ENCODE measurements around the gene C14orf39. TPM values are rescaled to one million over a fixed set of nuclear protein-coding genes. Genes with fewer than 3 reads are reported as not detected.

The C14orf39 gene
- total RNA-seq, result 1 to 10 TPM in 2 of 4 donors, under 1 TPM in 2; 0.33 to 3.7 (median 1.9) TPM

DNA sequence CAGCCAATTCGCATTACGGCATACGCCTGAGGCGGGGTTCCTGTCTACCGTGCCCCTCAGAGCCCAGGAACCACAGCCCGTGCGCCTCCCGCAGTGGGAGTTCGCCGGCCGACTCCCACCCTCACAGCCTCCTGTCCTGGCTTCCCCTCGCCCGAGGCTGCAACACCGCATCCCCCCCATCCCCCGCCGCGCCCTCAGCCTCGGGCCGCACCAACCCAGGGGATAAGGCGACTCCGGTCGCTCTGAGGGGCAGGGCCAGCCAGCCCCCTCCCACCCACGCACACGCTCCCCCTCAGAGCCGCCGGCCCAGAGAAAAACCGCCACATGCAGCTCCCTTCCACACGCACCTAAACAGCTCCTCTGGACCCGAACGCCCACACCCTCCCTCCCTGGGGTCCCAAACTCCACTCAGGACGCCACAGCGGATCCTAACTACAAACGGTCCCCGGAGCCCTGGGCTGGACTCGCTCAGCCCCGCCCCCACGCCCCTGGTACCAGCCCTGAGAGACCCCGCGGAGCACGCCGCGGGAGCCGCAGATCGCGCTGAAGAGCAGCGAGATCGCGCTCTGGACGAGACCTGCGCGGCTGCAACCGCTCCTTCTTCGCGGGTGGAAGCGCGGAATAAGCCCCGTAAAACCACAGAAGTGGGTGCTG lies at the start of gene C14orf39:
TSS of gene C14orf39 (minus strand) at position 466 of the 654 bp plus-strand sequence. CDS start 985 bp downstream, outside the sequence.
- TF ChIP-seq, protein P1, sequence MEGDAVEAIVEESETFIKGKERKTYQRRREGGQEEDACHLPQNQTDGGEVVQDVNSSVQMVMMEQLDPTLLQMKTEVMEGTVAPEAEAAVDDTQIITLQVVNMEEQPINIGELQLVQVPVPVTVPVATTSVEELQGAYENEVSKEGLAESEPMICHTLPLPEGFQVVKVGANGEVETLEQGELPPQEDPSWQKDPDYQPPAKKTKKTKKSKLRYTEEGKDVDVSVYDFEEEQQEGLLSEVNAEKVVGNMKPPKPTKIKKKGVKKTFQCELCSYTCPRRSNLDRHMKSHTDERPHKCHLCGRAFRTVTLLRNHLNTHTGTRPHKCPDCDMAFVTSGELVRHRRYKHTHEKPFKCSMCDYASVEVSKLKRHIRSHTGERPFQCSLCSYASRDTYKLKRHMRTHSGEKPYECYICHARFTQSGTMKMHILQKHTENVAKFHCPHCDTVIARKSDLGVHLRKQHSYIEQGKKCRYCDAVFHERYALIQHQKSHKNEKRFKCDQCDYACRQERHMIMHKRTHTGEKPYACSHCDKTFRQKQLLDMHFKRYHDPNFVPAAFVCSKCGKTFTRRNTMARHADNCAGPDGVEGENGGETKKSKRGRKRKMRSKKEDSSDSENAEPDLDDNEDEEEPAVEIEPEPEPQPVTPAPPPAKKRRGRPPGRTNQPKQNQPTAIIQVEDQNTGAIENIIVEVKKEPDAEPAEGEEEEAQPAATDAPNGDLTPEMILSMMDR (IDR thresholded peaks at IDR 0.05; ENCODE audit: low read depth), result no peak

- TF ChIP-seq, protein P1 (IDR thresholded peaks at IDR 0.05; ENCODE audit: low read depth), result no peak
These were observed 46.6 kb upstream of the C14orf39 start for GRCh38 chr14:60532442-60532841.

GRCh38 chr14:60515511-60516289 lies 29.8 kb upstream of the C14orf39 start:
- TF ChIP-seq, protein P1 (IDR thresholded peaks at IDR 0.05; ENCODE audit: low read depth), result no peak

GRCh38 chr14:60514741-60515491 lies 29.1 kb upstream of the C14orf39 start:
- TF ChIP-seq, protein P1 (IDR thresholded peaks at IDR 0.05; ENCODE audit: low read depth), result no peak

DNA sequence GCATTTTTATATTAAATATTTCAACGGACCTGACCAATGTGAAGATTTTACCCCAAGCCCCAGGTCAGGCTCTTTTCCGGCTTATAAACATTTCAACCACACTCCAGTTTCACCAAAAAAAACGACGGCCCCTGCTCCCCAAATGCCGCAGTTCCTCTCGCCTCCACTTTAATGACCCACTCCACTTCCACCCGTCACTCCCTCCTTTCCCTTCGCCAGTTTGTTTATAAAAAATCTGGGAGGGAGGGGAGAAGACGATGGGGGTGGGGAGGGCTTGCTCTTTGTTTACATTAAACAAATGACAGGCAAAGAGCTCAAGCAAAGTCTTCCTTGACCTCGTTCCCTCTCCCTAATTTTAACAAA lies 28.5 kb upstream of the C14orf39 start:
- TF ChIP-seq, protein P1 (IDR thresholded peaks at IDR 0.05; ENCODE audit: low read depth), result no peak

DNA sequence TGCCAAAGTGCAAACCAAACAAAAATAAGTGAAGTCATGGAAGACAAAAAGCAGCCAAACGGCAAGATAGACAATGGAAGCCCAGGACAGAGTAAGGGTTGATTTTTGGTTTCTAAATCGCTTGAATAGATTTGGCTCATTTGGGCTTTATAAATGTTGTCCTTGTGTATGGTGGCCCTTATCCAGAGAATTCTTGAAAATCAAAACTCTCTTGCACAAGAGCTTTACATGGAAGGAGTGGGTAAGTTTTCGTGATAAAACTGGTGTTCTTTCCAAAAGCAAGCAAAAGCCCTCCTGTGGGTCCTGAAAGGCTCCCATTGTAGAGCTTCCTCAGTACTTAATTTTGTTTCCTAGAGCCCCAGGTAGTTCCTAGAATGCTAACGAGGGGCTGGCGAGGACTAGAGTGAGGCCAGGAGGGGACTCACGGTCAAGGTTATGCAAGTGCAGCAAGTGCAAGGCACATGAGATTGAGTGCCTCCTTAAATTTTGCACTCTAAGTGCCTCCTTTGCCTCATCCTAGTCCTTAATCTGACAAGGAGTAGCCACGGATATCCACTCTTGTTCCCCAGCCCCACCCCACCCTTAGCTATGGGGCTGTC lies 27.2 kb upstream of the C14orf39 start:
- TF ChIP-seq, protein P1 (IDR thresholded peaks at IDR 0.05; ENCODE audit: low read depth), result no peak

All from subcutaneous adipose tissue (tissue), 4 donors.